Stimulated activated CD4-positive, alpha-beta T cell treated with anti-CD3 and anti-CD28 coated beads, Interleukin-1b, Interleukin-23, amount 100 ng/mL, for 48 hours (primary cell): ENCODE results near the gene IFITM1.
"Not testable (repeated sequence)": the region's sequence is repeated elsewhere in the genome, so short reads cannot be mapped to it uniquely, and the experiment has no call there.

ENCODE experiments used
- DNase-seq: peaks from one replicate; pipeline ENCODE4 v3.0.0-alpha.2; 2020

The IFITM1 gene

DNA sequence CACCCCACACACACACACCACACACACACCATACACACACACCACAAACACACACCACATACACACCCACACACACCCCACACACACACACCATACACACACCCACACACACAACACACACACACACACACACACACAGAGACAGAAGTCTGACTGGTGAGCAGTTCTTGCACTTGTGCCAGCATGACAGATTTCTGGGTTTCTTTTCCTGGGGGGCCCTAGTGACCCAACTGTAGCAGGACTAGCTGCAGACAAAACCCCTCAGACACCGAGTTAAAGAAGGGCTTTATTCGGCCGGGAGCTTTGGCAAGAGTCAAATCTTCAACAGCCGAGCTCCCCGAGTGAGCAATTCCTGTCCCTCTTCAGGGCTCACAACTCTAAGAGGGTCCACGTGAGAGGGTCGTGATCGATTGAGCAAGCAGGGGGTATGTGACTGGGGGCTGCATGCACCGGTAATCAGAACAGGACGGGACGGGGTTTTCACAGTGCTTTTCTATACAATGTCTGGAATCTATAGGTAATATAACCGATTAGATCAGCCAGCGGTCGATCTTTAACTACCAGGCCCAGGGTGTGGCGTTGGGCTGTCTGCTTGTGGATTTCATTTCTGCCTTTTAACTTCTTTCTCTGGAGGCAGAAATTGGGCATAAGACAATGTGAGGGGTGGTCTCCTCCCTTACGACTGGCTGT lies 36.3 kb downstream of the IFITM1 start:
- DNase-seq: not testable (repeated sequence)

DNA sequence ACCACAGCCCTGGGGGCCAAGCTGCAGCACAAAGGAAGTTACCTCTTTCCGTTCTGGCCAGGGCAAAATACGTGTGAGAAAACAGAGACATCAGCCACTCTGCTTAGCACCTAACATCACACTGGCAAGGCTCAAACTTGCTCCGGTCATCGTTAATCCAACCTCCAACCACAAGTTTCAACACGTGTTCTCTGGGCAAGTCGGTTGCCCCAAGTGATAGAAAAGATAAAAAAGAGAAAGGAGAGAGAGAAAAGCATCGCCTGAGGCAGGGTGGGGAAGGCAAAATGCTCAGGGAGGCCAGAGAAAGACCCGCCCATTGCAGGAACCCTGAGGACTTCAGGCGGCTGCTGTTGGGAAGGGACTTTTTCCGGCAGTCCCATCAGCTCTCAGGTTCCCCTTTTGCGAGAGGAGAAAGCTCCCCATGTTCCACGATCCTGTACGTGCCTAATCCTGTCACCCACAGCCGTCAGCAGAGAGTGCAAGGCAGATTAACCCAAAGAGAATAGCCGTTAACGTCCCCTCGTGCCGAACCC lies 36.9 kb downstream of the IFITM1 start:
- DNase-seq: no peak

DNA sequence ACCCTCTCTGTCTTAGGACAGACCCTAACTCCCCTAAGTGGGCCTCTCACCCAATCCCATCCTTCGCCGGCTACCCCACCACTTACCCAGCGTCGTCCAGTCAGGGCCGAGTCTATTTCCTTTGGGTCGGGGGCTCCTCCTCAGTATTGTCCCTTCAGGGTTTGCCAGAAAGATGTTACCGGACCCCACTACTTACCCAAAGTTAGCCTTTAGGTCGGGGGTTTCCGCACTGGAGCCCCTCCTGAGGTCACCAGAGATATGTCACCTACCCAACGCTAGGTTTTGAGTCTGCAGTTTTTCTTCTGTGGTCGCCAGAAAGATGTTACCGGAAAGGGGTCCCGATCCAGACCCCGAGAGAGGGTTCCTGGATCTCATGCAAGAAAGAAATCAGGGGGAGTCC lies 37.6 kb downstream of the IFITM1 start:
- DNase-seq: no peak

DNA sequence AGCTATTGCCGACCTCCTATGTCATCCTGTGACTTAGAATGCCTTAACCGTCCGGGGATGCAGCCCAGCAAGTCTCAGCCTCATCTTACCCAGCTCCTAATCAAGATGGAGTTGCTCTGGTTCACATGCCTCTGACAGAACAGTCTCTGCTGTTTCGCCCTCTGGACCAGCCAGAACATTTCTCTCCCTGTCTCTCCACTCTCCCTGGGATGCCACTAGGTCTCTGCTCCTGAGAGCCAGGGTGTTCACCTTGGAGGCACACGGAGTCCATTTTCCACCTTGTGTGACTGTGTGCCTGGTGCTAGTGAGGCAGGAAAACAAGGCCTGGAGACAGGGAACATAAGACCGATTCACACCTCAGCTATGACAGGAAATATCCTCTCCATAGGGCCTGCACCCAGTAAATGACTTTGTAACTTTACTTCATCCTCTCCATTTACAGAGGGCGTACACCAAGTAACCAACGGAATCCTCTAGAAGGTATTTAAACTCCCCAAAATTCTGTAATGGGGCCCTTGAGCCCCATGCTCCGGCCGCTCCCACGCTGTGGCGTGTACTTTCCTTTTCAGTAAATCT lies 38.7 kb downstream of the IFITM1 start:
- DNase-seq: no peak

DNA sequence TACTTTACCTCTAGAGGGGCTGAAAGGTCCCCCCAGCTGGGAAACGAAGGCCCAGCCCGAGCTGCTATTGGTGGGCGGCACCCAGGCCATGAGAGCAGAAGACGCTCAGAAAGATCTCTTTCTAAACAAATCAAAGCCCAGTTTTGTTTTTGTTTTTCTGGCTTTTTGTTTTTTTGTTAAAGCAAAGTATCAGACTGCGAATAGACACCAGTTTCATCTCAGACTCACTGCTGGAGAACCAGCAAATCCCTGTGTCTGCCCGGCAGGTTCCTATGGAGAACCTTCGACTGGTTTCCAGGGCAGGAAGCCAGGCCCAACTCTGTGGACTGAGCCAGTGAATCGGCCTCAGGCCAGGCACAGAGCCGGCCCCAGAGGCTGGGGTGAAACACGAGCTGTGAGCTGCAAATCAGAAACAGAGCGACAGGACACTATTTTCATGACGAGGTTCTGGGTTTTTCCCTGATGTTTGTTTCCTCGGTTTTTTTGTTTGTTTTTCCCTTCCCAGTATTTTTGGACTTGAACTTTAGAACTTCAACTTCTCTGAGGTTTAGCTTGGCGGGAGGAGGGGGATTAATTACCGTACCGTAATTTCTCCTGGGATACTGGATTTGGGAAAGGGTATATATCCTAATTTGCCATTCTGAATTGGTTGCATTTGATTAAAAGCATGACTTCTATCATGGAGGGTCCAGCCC lies 39.5 kb downstream of the IFITM1 start:
- DNase-seq: no peak

DNA sequence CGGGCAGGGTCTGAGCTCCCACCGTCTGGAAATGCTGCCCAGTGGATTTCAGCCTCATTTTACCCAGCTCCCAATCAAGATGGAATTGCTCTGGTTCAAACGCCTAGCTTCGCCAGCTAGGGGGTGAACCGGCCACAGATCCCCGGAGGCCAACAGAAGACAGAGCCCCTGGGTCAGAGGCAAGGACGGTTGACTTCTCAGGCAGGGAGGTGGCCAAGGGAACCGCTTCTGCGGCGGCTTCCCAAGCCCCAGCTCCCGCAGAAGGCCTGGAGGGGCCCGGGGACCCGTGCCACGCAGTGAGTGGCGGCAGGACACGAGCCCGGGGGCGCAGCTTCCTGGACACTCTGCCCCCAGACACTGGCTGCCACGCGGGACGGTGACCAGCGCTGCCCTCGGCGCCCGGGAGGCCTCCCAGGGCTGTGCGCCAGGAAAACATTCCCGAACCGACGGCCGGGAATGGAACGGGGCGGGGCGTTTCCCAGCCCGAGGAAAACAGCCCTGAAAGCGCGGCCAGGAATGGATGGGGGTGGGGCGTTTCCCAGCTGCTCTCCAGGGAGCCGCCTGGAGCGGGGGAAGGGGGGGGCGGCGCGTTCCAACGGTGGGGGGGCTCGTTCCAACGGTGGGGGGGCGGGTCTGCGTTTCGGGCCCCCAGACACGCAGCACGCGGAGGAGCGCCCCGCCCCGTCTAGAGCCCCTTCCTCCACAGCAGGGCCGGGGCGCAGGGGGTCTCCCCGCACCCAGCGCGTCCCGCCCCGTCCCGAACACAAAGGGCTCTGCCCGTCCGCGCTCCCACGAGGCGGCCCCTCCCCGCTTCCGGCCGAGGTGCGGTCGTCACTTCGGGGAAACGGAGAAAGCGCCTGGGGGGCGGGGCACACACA lies 42.0 kb downstream of the IFITM1 start:
- peak; percentile 91 for DNase-seq

DNA sequence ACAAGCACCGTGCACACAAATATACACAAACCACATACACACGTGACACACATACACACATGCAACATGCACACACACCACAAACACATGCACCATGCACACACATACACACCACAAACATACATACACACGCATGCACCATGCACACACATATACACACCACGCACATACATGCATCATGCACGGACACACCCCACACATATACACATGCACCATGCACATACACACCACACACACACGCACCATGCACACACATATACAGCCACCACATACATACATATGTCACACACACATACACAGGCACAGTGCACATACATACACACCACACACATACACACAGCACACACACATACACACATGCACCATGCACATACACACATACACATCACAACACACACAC lies 42.8 kb downstream of the IFITM1 start:
- DNase-seq: no peak

DNA sequence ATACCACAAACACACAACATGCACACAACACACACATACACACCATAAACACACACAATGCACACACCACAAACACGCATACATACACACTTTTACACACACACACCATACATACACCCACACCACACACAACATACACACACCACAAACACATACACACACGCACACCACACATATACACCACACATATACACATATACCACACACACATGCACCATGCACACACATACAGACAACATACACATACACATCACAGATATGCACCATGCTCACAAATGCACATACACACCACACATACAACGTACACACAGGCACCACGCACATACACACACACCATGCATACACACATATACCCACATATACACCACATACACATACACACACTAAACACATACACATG lies 43.7 kb downstream of the IFITM1 start:
- no peak for DNase-seq

DNA sequence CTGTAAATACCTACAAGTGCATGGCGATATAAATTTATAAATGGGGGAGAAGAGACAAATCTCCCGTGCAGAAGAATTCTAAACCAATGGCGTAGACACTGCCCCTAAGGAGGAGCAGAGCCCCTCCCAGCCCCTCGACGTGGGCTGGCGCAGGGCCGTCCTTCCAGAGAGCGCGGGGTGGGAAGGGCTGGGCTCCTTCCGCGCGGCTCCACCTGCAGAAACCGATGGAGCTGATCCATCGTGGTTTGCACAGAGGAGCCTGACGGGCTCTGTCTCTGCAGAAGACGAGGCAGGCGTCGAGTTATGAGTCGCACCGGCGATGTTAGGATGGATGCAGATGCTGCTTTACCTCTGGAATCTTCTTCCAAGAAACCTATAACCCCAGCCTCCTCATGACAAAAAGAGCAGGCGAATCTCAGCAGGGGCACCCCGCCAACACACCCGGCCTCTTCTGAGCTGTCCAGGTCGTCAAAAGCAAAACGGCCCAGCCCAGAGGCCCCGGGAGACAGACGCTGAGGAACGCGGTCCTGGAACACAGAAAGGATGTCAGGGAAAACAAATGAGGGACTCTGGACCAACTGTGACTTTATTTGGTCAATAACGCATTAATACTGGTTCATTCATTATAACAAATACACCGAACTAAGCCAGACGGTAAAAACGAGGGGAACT lies 44.4 kb downstream of the IFITM1 start:
- DNase-seq: no peak

DNA sequence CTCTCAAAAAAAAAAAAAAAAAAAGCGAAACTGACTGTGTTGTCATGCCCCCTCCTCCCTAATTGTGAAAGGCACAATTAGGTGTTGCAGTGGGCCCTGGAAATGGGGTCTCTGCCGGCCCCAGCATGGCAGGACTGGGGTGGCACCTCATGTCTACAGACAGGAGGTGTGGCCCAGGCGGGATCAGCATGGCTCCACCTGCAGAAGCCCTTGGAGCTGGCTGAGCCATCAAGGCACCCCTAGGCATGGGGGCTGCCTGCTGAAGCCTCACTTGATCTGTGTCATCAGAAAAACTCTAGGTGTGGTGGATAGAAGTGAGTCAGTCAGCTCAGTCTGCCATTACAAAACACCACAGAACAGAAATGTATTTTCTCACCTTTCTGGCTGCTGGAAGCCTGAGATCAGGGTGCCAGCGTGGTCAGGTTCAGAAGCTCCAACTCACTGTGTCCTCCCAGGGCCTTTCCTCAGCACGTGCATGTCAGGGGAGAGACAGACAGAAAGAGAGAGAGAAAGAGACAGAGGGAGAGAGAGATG lies 45.4 kb downstream of the IFITM1 start:
- DNase-seq: peak; percentile 59

DNA sequence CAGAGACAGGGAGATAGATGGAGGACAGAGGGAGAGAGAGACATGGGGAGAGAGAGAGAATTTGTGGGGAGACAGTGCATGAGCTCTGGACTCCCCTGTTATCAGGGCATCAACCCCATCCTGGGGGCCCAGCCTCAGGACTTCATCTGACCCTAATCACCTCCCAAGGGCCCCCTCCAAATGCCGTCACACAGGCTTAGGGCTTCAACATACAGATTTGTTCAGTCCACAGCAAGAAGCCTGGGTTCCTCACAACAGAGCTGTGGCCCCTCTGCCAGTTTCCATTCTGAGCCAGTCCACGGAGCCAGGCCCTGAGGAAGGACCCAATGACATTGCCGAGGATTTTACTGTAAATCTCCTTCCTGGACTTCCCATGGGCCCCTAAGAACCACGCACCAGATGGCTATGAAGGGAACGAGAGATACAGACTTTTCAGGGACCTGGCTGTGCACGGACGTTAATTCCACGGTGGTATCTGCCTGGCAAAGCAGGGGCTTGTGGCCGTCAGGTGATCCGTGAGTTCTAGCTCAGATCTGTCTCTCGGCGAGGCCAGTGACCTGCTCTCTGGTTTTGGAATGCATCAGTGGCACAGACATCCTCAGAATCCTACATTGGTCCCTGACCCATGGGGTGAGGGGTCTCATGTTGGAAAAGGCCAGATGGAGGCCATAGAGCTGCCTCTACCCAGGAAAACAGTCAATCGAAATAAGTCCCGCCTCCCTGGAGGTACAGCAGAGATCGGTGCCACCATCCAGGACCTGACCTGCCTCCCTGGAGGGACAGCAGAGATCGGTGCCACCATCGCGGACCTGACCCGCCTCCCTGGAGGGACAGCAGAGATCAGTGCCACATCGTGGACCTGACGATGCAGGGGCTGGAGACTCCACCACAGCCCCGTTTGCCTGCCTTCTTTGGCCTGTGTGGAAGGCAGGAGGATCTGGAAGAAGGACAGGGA lies 46.8 kb downstream of the IFITM1 start:
- no peak for DNase-seq

DNA sequence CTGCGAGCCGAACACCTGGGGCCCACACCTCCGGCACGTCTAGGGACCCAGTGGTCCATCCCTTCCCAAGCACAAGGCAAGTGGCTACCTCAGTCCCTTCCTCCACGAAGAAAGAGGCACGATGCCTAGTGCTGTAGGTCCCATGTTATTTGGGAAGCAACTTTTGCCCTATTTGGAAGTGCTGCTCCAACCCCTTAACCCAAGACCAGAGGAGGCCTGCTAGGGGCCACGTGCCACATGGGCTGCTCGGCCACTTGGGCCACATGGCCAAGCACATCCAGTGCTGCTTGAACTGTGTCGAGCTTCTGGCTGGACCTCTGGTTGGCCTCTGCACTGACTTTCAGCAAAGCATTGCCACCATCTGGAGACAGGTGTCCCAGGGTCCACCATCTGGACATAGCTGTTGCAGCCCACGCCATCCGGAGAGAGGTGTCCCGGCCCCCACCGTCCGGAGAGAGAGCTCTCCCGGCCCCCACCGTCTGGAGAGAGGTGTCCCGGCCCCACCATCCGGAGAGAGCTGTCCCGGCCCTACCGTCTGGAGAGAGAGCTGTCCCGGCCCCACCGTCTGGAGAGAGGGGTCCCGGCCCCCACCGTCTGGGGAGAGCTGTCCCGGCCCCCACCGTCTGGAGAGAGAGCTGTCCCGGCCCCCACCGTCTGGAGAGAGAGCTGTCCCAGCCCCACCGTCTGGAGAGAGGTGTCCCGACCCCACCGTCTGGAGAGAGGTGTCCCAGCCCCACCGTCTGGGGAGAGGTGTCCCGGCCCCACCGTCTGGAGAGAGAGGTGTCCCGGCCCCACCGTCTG lies 49.0 kb downstream of the IFITM1 start:
- no peak for DNase-seq

DNA sequence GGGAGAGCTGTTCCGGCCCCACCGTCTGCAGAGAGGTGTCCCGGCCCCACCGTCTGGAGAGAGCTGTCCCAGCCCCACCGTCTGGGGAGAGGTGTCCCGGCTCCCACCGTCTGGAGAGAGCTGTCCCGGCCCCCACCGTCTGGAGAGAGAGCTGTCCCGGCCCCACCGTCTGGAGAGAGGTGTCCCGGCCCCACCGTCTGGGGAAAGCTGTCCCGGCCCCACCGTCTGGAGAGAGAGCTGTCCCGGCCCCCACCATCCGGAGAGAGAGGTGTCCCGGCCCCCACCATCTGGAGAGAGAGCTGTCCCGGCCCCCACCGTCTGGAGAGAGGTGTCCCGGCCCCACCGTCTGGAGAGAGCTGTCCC lies 49.6 kb downstream of the IFITM1 start:
- DNase-seq: not testable (repeated sequence)

DNA sequence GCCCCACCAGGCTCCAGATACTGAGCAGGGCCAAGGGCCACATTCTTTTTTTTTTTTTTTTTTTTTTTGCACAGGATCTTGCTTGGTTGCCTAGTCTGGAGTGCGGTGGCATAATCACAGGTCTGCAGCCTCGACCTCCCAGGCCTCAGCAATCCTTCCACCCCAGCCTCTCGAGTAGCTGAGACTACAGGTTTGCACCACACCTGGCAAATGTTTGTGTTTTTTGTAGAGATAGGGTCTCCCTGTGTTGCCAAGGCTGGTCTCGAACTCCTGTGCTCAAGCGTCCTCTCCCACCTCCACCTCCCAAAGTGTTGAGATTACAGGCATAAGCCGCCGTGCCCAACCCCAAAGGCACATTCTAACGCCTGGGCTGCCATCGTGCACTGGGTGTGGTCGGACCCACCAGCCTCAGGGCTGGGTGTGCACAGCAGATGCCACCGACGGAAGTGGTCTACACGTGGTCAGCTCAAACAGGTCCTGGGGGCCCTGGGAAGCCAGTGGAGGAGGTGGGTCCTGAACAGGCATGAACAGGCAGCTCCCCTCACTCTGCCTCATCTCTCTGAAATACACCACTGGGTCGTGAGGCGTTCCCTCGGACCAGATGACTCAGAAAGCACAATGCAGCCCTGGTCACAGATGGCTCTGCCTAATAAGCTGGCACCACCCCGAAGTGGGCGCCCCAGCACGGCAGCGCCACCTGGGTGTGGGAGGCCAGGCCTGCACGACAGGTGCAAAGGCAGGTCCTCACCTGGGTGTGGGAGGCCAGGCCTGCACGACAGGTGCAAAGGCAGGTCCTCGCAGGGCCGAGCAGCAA lies 50.3 kb downstream of the IFITM1 start:
- DNase-seq: peak; percentile 54
